HG02588 (cell line): ENCODE results near the gene TRPC3.
"Not testable (repeated sequence)": the region's sequence is repeated elsewhere in the genome, so short reads cannot be mapped to it uniquely, and the experiment has no call there.

Experiments
- ATAC-seq: cut with Tn5 transposase; IDR thresholded peaks from one replicate; pipeline ENCODE4 v1.9.1; 2021; ENCODE audit warnings: mild to moderate bottlenecking, moderate library complexity; ENCODE audit not compliant: unreplicated experiment

The TRPC3 gene

GRCh38 chr4:121950212-121950679 lies 1.6 kb downstream of the TRPC3 start:
- peak; percentile 87 for ATAC-seq

- ATAC-seq, result no peak
Measured at GRCh38 chr4:121946644-121947043, 5.2 kb downstream of the TRPC3 start.

- no peak for ATAC-seq
Measured at GRCh38 chr4:121943941-121944340, 7.9 kb downstream of the TRPC3 start.

- no peak for ATAC-seq
Measured at GRCh38 chr4:121939690-121940089, 12.2 kb downstream of the TRPC3 start.

GRCh38 chr4:121938282-121939092 lies 13.4 kb downstream of the TRPC3 start:
- no peak for ATAC-seq

GRCh38 chr4:121936101-121936500 lies 15.8 kb downstream of the TRPC3 start:
- no peak for ATAC-seq

GRCh38 chr4:121934635-121935034 lies 17.2 kb downstream of the TRPC3 start:
- ATAC-seq, result no peak

GRCh38 chr4:121932212-121932974 lies 19.5 kb downstream of the TRPC3 start:
- no peak for ATAC-seq

- ATAC-seq, result no peak
Measured at GRCh38 chr4:121930304-121930703, 21.6 kb downstream of the TRPC3 start.

- no peak for ATAC-seq
Measured at GRCh38 chr4:121927948-121928347, 23.9 kb downstream of the TRPC3 start.

GRCh38 chr4:121926490-121926889 lies 25.4 kb downstream of the TRPC3 start:
- ATAC-seq, result not testable (repeated sequence)

- no peak for ATAC-seq
Measured at GRCh38 chr4:121923306-121923705, 28.6 kb downstream of the TRPC3 start.

GRCh38 chr4:121913667-121914066 lies 38.2 kb downstream of the TRPC3 start:
- ATAC-seq, result no peak

GRCh38 chr4:121908346-121908745 lies 43.5 kb downstream of the TRPC3 start:
- no peak for ATAC-seq

- peak; percentile 93 for ATAC-seq
Measured at GRCh38 chr4:121900132-121900983, 51.5 kb downstream of the TRPC3 start.

- no peak for ATAC-seq
Measured at GRCh38 chr4:121898150-121898549, 53.7 kb downstream of the TRPC3 start.

- no peak for ATAC-seq
Measured at GRCh38 chr4:121888134-121888533, 63.7 kb downstream of the TRPC3 start.

- no peak for ATAC-seq
Measured at GRCh38 chr4:121885115-121885514, 66.7 kb downstream of the TRPC3 start.

GRCh38 chr4:121881158-121881557 lies 70.7 kb downstream of the TRPC3 start:
- ATAC-seq, result no peak

- no peak for ATAC-seq
Measured at GRCh38 chr4:121879135-121879534, 72.7 kb downstream of the TRPC3 start.
